ENCODE data around the gene USP30. TPM values are rescaled to one million over a fixed set of nuclear protein-coding genes. Genes with fewer than 3 reads are reported as not detected.
"Not testable (repeated sequence)": the region's sequence is repeated elsewhere in the genome, so short reads cannot be mapped to it uniquely, and the experiment has no call there.

USP30 gene
- total RNA-seq, 3 donors from 2014 or later = 22.2 to 28.5 (median 24.7) TPM

DNA sequence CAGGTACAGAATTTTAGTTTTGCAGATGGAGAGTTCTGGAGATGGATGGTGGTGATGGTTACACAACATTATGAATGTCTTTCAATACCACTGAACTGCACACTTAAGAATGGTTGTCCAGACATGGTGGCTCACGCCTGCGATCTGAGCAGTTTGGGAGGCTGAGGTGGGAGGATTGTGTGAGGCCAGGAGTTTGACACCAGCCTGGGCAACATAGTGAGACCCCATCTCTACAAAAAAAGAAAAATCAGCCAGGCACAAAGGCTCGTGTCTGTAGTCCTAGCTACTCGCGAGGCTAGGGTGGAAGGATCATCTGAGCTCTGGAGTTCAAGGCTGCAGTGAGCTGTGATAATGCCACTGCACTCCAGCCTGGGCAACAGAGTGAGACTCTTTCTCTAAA lies 8.1 kb upstream of the USP30 start:
- H3K4me3 ChIP-seq = no peak overlapping the region
- no peaks in the 10 kb centered on the region for H3K36me3 ChIP-seq
- intact Hi-C loops (cut with DNase I; ENCODE audit: low total_unique reads) = no loop called here
- no peak for DNase-seq (ENCODE audit: low spot score in 2 of 2)
- H3K27ac ChIP-seq = no peak overlapping the region
- peaks cover 0 to 9% of the 10 kb centered on the region in 2 donors for H3K27me3 ChIP-seq
- TF ChIP-seq POLR2AphosphoS5 (IDR thresholded peaks at IDR 0.05) = no peak
- TF ChIP-seq POLR2A (IDR thresholded peaks at IDR 0.05) = no peak
- TF ChIP-seq, protein P1, sequence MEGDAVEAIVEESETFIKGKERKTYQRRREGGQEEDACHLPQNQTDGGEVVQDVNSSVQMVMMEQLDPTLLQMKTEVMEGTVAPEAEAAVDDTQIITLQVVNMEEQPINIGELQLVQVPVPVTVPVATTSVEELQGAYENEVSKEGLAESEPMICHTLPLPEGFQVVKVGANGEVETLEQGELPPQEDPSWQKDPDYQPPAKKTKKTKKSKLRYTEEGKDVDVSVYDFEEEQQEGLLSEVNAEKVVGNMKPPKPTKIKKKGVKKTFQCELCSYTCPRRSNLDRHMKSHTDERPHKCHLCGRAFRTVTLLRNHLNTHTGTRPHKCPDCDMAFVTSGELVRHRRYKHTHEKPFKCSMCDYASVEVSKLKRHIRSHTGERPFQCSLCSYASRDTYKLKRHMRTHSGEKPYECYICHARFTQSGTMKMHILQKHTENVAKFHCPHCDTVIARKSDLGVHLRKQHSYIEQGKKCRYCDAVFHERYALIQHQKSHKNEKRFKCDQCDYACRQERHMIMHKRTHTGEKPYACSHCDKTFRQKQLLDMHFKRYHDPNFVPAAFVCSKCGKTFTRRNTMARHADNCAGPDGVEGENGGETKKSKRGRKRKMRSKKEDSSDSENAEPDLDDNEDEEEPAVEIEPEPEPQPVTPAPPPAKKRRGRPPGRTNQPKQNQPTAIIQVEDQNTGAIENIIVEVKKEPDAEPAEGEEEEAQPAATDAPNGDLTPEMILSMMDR (IDR thresholded peaks at IDR 0.05) = no peak
- no peaks in the 10 kb centered on the region for H3K4me1 ChIP-seq
- peaks cover 0 to 7% of the 10 kb centered on the region in 2 donors for H3K9me3 ChIP-seq

DNA sequence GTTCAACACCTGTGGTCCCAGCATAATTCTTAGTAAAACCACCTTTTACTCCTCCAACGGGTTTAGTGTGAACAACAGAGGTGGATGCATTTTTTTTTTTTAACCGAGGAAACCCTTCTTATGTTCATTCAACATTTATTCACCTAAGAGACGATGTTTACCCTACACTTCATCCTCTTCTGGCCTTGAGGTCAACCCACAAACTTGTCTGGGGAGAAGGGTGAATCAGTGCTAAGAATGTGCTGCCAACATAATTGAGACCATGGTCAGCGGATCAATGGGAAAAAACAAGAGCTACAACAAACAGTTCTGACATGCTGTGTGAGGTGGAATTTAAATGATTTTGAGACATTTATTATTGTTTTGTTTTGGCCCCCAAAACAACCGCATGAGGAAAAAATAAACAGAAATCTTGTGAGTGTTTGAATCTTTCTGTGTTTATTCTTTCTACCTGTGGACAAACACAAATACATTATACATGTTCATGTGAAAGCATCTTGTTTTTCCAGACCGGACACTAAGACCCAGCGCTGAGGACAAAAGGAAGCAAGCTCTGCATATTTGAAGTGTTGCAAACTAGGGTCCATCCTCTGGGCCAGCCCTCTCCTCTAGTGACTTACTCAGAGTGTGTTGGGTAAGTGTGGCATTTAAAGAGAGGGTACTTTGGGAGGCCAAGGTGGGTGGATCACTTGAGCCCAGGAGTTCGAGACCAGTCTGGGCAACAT lies 5.1 kb upstream of the USP30 start:
- no peak for TF ChIP-seq POLR2AphosphoS5 (IDR thresholded peaks at IDR 0.05)
- no peak for TF ChIP-seq POLR2A (IDR thresholded peaks at IDR 0.05)
- TF ChIP-seq, protein P1 (IDR thresholded peaks at IDR 0.05) = no peak
- no peaks in the 10 kb centered on the region for H3K9me3 ChIP-seq
- peaks cover 0 to 5% of the 10 kb centered on the region in 2 donors for H3K27me3 ChIP-seq
- intact Hi-C loops (cut with DNase I; ENCODE audit: low total_unique reads) = no loop called here
- DNase-seq (ENCODE audit: low spot score in 2 of 2) = no peak
- H3K27ac ChIP-seq = no peak overlapping the region
- no peaks in the 10 kb centered on the region for H3K36me3 ChIP-seq
- no peak overlapping the region for H3K4me3 ChIP-seq
- peaks cover 0 to 5% of the 10 kb centered on the region in 2 donors for H3K4me1 ChIP-seq

DNA sequence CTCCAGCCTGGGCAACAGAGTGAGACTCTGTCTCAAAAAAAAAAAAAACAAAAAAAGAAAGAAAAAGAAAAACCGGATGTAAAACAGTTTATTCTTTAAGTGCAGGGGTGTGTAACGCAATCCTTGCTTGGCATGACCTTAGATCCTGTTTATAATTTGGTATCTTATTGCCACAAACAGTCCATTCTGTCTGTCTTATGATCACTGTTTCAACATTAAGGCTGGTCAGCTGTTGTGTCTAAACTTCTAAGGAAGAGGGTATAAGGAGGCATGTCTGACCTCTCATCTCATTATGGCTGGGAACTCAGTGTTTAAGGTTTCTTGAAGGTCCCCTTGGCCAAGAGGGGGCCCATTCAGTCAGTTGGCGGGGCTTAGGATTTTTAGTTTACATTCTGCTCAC lies 3.7 kb upstream of the USP30 start:
- H3K36me3 ChIP-seq; H3K27ac ChIP-seq; DNase-seq (ENCODE audit: low spot score in 2 of 2); H3K27me3 ChIP-seq; H3K4me3 ChIP-seq; intact Hi-C loops (cut with DNase I; ENCODE audit: low total_unique reads); H3K9me3 ChIP-seq: not testable (repeated sequence)
- H3K4me1 ChIP-seq = peaks cover 2 to 10% of the 10 kb centered on the region in 2 donors

DNA sequence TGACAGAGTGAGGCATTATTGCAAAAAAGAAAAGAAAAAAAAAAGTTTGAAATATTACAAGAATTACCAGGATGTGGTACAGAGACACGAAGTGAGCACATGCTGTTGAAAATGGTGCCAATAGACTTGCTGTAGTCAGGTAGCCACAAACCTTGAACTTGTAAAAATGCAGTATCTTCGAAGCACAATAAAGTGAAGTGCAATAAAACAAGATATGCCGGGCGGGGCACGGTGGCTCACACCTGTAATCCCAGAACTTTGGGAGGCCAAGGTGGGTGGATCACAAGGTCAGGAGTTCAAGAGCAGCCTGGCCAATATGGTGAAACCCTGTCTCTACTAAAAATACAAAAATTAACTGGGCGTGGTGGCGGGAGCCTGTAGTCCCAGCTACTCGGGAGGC lies 2.6 kb upstream of the USP30 start:
- intact Hi-C loops (cut with DNase I; ENCODE audit: low total_unique reads); H3K9me3 ChIP-seq; H3K27ac ChIP-seq; H3K27me3 ChIP-seq; H3K36me3 ChIP-seq; DNase-seq (ENCODE audit: low spot score in 2 of 2); H3K4me3 ChIP-seq: not testable (repeated sequence)
- peaks cover 3 to 17% of the 10 kb centered on the region in 2 donors for H3K4me1 ChIP-seq

DNA sequence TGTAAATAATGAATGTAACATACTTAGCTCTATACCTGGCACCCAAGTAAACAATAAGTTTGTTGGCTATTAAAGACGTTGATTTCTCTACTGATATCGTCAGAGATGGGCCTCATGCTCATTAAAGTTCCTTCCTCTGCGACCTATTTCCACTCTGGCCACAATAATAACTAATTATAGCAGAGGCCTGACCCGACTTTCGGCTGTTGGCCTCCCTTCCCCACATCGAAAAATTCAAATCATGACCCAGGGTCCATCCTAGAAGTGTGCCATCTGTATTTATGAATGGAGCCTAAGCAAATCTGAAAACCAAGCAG lies 321 bp upstream of the USP30 start:
- H3K36me3 ChIP-seq = no peaks in the 10 kb centered on the region
- TF ChIP-seq POLR2A (IDR thresholded peaks at IDR 0.05) (no peak), POLR2AphosphoS5 (IDR thresholded peaks at IDR 0.05) (no peak)
- TF ChIP-seq, protein P1 (IDR thresholded peaks at IDR 0.05) = no peak
- H3K27me3 ChIP-seq = no peaks in the 10 kb centered on the region
- peak overlapping the region; percentile 85 to 91 for H3K27ac ChIP-seq
- intact Hi-C loops (cut with DNase I; ENCODE audit: low total_unique reads) = no loop called here
- H3K4me3 ChIP-seq = peak overlapping the region; percentile 96 to 99 (median 97)
- H3K4me1 ChIP-seq = peaks cover 3 to 17% of the 10 kb centered on the region in 2 donors
- no peaks in the 10 kb centered on the region for H3K9me3 ChIP-seq
- no peak for DNase-seq (ENCODE audit: low spot score in 2 of 2)

DNA sequence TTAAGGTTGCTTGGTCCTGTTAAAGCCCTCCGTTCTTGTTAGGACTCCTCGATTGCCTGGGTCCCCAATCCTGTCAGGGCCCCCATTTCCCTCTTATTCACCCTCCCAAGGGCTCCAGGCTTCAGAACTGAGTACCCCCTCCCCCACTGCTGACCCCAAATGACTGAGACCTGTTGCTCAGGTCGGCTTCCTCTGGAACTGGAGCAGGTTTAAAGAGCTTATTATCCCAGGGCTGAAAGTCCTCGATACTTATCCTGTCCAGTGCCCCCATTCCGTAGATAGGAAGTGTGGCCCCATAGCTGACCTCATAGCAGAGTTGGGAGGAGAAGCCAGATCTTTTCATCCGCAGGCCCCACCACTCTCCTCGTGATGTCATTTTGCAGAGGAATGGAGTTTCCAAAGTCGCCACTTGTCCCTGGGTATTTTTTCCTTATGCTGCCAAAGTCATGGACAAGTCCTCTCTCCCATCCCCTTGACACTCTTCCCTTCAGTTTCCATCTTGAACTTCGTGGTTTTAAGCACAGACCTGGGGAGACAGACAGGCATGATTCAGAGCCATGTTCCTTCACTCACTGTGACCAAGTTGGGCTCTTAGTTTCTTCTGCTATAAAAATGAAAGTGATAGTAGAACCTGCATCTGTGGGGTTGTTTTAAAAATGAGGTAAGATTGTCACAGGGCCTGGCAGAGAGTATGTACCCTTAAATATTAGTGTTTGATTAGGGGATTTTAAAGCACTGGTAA lies 1.2 kb downstream of the USP30 start:
- no peak for DNase-seq (ENCODE audit: low spot score in 2 of 2)
- Histone ChIP-seq H3K9me3 (no peaks in the 10 kb centered on the region), H3K4me3 (peak overlapping the region; percentile 96 to 99 (median 97)), H3K36me3 (no peaks in the 10 kb centered on the region), H3K27ac (peak overlapping the region; percentile 85 to 91), H3K4me1 (peaks cover 3 to 17% of the 10 kb centered on the region in 2 donors), H3K27me3 (no peaks in the 10 kb centered on the region)
- intact Hi-C loops (cut with DNase I; ENCODE audit: low total_unique reads) = no loop called here
- TF ChIP-seq, protein P1 (IDR thresholded peaks at IDR 0.05) = no peak
- no peak for TF ChIP-seq POLR2A (IDR thresholded peaks at IDR 0.05)

DNA sequence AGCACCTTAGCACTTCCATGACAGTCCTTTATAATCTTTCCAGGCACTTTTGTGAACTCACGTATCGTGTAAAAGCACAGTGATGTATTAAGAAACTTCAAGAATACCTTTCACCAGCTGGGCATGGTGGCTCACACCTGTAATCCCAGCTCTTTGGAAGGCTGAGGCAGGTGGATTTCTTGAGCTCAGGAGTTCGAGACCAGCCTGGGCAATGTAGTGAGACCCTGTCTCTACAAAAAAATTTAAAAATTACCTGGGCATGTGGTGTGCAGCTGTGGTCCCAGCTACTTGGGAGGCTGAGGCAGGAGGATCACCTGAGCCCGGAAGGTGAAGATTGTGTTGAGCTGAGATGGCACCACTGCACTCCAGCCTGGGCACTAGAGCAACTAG lies 1.7 kb downstream of the USP30 start:
- DNase-seq (ENCODE audit: low spot score in 2 of 2); intact Hi-C loops (cut with DNase I; ENCODE audit: low total_unique reads); H3K27ac ChIP-seq; H3K36me3 ChIP-seq; H3K9me3 ChIP-seq; H3K27me3 ChIP-seq: not testable (repeated sequence)
- peaks cover 3 to 17% of the 10 kb centered on the region in 2 donors for H3K4me1 ChIP-seq
- H3K4me3 ChIP-seq = peak overlapping the region in 2 of 3 donors; percentile 96 to 97

Measured in breast epithelium (tissue), 4 donors.